ENCODE data around the gene RAB3GAP2.
"Not testable (repeated sequence)": the region's sequence is repeated elsewhere in the genome, so short reads cannot be mapped to it uniquely, and the experiment has no call there.

GRCh38 chr1:220169887-220170286 lies 102.4 kb downstream of the RAB3GAP2 start:
- not testable (repeated sequence) for TF ChIP-seq POLR2AphosphoS5, POLR2A, TAF1, SPI1 (IDR thresholded peaks at IDR 0.05; ENCODE audit: low read depth, low read length)
